Smooth muscle cell (in vitro differentiated cells): ENCODE results near the gene CLEC20A. TPM values are rescaled to one million over a fixed set of nuclear protein-coding genes. Genes with fewer than 3 reads are reported as not detected.

Source experiments
- DNase-seq: peaks from one replicate; lab custom pipeline; 2025; ENCODE audit not compliant: unreplicated experiment; lab: John Stamatoyannopoulos, UW
- H2AFZ ChIP-seq: fragments of 200-600 bp; sonication (generic); 2 replicates; pipeline ENCODE4 v1.6.0; 2016; ENCODE audit warnings: antibody characterized with exemption, low read depth, mild to moderate bottlenecking
- H3F3A ChIP-seq: fragments of 200-600 bp; sonication (generic); 2 replicates; pipeline ENCODE4 v1.6.0; 2017; ENCODE audit warnings: antibody characterized with exemption, low read depth
- H3K27ac ChIP-seq: fragments of 200-600 bp; sonication (generic); 2 replicates; pipeline ENCODE4 v1.5.1; 2016; ENCODE audit warnings: low read depth, mild to moderate bottlenecking
- H3K27me3 ChIP-seq: fragments of 200-600 bp; sonication (generic); 2 replicates; pipeline ENCODE4 v1.6.1; 2016; ENCODE audit warnings: low read depth, mild to moderate bottlenecking
- H3K36me3 ChIP-seq: fragments of 200-600 bp; sonication (generic); 2 replicates; pipeline ENCODE4 v1.5.1; 2016; ENCODE audit warnings: low read depth
- H3K4me1 ChIP-seq: fragments of 200-600 bp; sonication (generic); 2 replicates; pipeline ENCODE4 v1.5.1; 2016; ENCODE audit warnings: low read depth
- H3K4me2 ChIP-seq: fragments of 200-600 bp; sonication (generic); 2 replicates; pipeline ENCODE4 v1.6.0; 2016; ENCODE audit warnings: mild to moderate bottlenecking
- H3K4me3 ChIP-seq: fragments of 200-600 bp; sonication (generic); 2 replicates; pipeline ENCODE4 v1.5.1; 2016; ENCODE audit warnings: mild to moderate bottlenecking
- H3K79me2 ChIP-seq: fragments of 200-600 bp; sonication (generic); 2 replicates; pipeline ENCODE4 v1.6.0; 2016; ENCODE audit warnings: low read depth, mild to moderate bottlenecking
- H3K9ac ChIP-seq: fragments of 200-600 bp; sonication (generic); 2 replicates; pipeline ENCODE4 v1.6.0; 2016; ENCODE audit warnings: low read depth
- H3K9me3 ChIP-seq: fragments of 200-600 bp; sonication (generic); replicated peaks from 2 replicates; pipeline ENCODE4 v1.5.1; 2016; ENCODE audit warnings: low read depth
- H4K20me1 ChIP-seq: fragments of 200-600 bp; sonication (generic); 2 replicates; pipeline ENCODE4 v1.6.0; 2016; ENCODE audit warnings: low read depth
- WGBS: methylation state at CpG from one replicate; pipeline ENCODE4 v1.1.7; 2016; ENCODE audit warnings: low lambda C conversion rate; 5-methylcytosine and 5-hydroxymethylcytosine counted together
- polyA plus RNA-seq: library from polyadenylated mRNA; unstranded; fragments of >200 nt; fragmentation: Nextera tagmentation; extraction: Ambion mirVana; gene quantifications from 2 replicates; pipeline ENCODE4 v1.2.1, GENCODE V29; 2016
- total RNA-seq: library from RNA; depleted of rRNA; stranded (reverse); fragments of >200 nt; gene quantifications from 2 replicates; pipeline ENCODE4 v1.2.3, GENCODE V29; 2014
- TF ChIP-seq, protein P1 (sequence below): fragments of 200-600 bp; sonication (generic); IDR thresholded peaks from 2 replicates; pipeline ENCODE4 v1.5.1; 2017; ENCODE audit warnings: borderline replicate concordance, mild to moderate bottlenecking, antibody characterized with exemption; ENCODE audit not compliant: insufficient read depth, poor library complexity, severe bottlenecking

Gene CLEC20A
- total and polyA plus RNA-seq, 2 experiments from 2014 or later = 0.14 TPM; not detected in 1

GRCh38 chr1:178486100-178487069 is 10.4 kb downstream of the CLEC20A start:
- Histone ChIP-seq H3K4me3 (no peak overlapping the region), H3K9me3 (no peaks in the 10 kb centered on the region), H3K27ac (no peak overlapping the region), H3K4me2 (no peak overlapping the region), H2AFZ (no peak overlapping the region), H3K79me2 (no peaks in the 10 kb centered on the region), H3F3A (no peaks in the 10 kb centered on the region), H3K4me1 (no peaks in the 10 kb centered on the region), H3K27me3 (no peaks in the 10 kb centered on the region), H4K20me1 (no peaks in the 10 kb centered on the region), H3K36me3 (no peaks in the 10 kb centered on the region), H3K9ac (no peak overlapping the region)
- 94% methylated on average over 52 of the region's 54 CpGs for WGBS
- DNase-seq = no peak
- TF ChIP-seq, protein P1, sequence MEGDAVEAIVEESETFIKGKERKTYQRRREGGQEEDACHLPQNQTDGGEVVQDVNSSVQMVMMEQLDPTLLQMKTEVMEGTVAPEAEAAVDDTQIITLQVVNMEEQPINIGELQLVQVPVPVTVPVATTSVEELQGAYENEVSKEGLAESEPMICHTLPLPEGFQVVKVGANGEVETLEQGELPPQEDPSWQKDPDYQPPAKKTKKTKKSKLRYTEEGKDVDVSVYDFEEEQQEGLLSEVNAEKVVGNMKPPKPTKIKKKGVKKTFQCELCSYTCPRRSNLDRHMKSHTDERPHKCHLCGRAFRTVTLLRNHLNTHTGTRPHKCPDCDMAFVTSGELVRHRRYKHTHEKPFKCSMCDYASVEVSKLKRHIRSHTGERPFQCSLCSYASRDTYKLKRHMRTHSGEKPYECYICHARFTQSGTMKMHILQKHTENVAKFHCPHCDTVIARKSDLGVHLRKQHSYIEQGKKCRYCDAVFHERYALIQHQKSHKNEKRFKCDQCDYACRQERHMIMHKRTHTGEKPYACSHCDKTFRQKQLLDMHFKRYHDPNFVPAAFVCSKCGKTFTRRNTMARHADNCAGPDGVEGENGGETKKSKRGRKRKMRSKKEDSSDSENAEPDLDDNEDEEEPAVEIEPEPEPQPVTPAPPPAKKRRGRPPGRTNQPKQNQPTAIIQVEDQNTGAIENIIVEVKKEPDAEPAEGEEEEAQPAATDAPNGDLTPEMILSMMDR = no peak

GRCh38 chr1:178485541-178485981 is 11.2 kb downstream of the CLEC20A start:
- TF ChIP-seq, protein P1 = no peak
- H3K9me3 ChIP-seq = no peaks in the 10 kb centered on the region
- no peaks in the 10 kb centered on the region for H3K36me3 ChIP-seq
- no peak for DNase-seq
- no peak overlapping the region for H2AFZ ChIP-seq
- H3K4me3 ChIP-seq = no peak overlapping the region
- no peaks in the 10 kb centered on the region for H3K27me3 ChIP-seq
- H3K9ac ChIP-seq = no peak overlapping the region
- H3K79me2 ChIP-seq = no peaks in the 10 kb centered on the region
- H3F3A ChIP-seq = no peaks in the 10 kb centered on the region
- no peaks in the 10 kb centered on the region for H4K20me1 ChIP-seq
- 85% methylated on average over 3 of the region's 3 CpGs for WGBS
- H3K4me1 ChIP-seq = no peaks in the 10 kb centered on the region
- no peak overlapping the region for H3K27ac ChIP-seq
- H3K4me2 ChIP-seq = no peak overlapping the region

GRCh38 chr1:178484698-178485225 is 12.0 kb downstream of the CLEC20A start:
- H2AFZ ChIP-seq = no peak overlapping the region
- H3K4me3 ChIP-seq = no peak overlapping the region
- no peak overlapping the region for H3K9ac ChIP-seq
- H4K20me1 ChIP-seq = no peaks in the 10 kb centered on the region
- 75% methylated on average over 3 of the region's 3 CpGs for WGBS
- H3K27ac ChIP-seq = no peak overlapping the region
- TF ChIP-seq, protein P1 = no peak
- no peaks in the 10 kb centered on the region for H3K27me3 ChIP-seq
- H3K36me3 ChIP-seq = no peaks in the 10 kb centered on the region
- no peaks in the 10 kb centered on the region for H3F3A ChIP-seq
- no peaks in the 10 kb centered on the region for H3K9me3 ChIP-seq
- no peaks in the 10 kb centered on the region for H3K4me1 ChIP-seq
- no peak for DNase-seq
- no peaks in the 10 kb centered on the region for H3K79me2 ChIP-seq
- H3K4me2 ChIP-seq = no peak overlapping the region
